ENCODE measurements around the gene CHCHD6. TPM values are rescaled to one million over a fixed set of nuclear protein-coding genes. Genes with fewer than 3 reads are reported as not detected.

The CHCHD6 gene
- total RNA-seq, 1 donor from 2014 or later: 30.2 TPM

- Mint-ChIP-seq H3K27ac (no peak overlapping the region), H3K27me3 (no peaks in the 10 kb centered on the region), H3K36me3 (ENCODE audit: insufficient read depth) (peaks cover 15% of the 10 kb centered on the region), H3K4me3 (ENCODE audit: low read depth) (no peak overlapping the region), H3K4me1 (ENCODE audit: low read depth) (no peaks in the 10 kb centered on the region), H3K9me3 (ENCODE audit: low read depth) (peaks cover 27% of the 10 kb centered on the region)
- no peak for DNase-seq (ENCODE audit: low spot score, unreplicated experiment)
- no peak for TF ChIP-seq CTCF (IDR thresholded peaks at IDR 0.05; ENCODE audit: unreplicated experiment)
These were observed 69.1 kb downstream of the CHCHD6 start for GRCh38 chr3:126773167-126773566.

GRCh38 chr3:126773783-126774182 is 69.7 kb downstream of the CHCHD6 start:
- Mint-ChIP-seq H3K27ac (no peak overlapping the region), H3K27me3 (no peaks in the 10 kb centered on the region), H3K4me1 (ENCODE audit: low read depth) (no peaks in the 10 kb centered on the region), H3K4me3 (ENCODE audit: low read depth) (no peak overlapping the region), H3K9me3 (ENCODE audit: low read depth) (peaks cover 25% of the 10 kb centered on the region), H3K36me3 (ENCODE audit: insufficient read depth) (peaks cover 14% of the 10 kb centered on the region)
- DNase-seq (ENCODE audit: low spot score, unreplicated experiment): no peak
- no peak for TF ChIP-seq CTCF (IDR thresholded peaks at IDR 0.05; ENCODE audit: unreplicated experiment)

GRCh38 chr3:126777366-126777765 is 73.3 kb downstream of the CHCHD6 start:
- no peak overlapping the region for H3K4me3 Mint-ChIP-seq (ENCODE audit: low read depth)
- no peak for DNase-seq (ENCODE audit: low spot score, unreplicated experiment)
- peaks cover 4% of the 10 kb centered on the region for H3K36me3 Mint-ChIP-seq (ENCODE audit: insufficient read depth)
- H3K27ac Mint-ChIP-seq: no peak overlapping the region
- H3K4me1 Mint-ChIP-seq (ENCODE audit: low read depth): peaks cover 3% of the 10 kb centered on the region
- peaks cover 5% of the 10 kb centered on the region for H3K9me3 Mint-ChIP-seq (ENCODE audit: low read depth)
- H3K27me3 Mint-ChIP-seq: no peaks in the 10 kb centered on the region
- TF ChIP-seq CTCF (IDR thresholded peaks at IDR 0.05; ENCODE audit: unreplicated experiment): no peak

- Mint-ChIP-seq H3K27me3 (no peaks in the 10 kb centered on the region), H3K4me3 (ENCODE audit: low read depth) (no peak overlapping the region), H3K36me3 (ENCODE audit: insufficient read depth) (peaks cover 5% of the 10 kb centered on the region), H3K4me1 (ENCODE audit: low read depth) (peaks cover 11% of the 10 kb centered on the region), H3K27ac (no peak overlapping the region), H3K9me3 (ENCODE audit: low read depth) (no peaks in the 10 kb centered on the region)
- no peak for DNase-seq (ENCODE audit: low spot score, unreplicated experiment)
- no peak for TF ChIP-seq CTCF (IDR thresholded peaks at IDR 0.05; ENCODE audit: unreplicated experiment)
These were observed 76.6 kb downstream of the CHCHD6 start for GRCh38 chr3:126780666-126781065.

GRCh38 chr3:126781406-126781805 is 77.4 kb downstream of the CHCHD6 start:
- DNase-seq (ENCODE audit: low spot score, unreplicated experiment): no peak
- Mint-ChIP-seq H3K36me3 (ENCODE audit: insufficient read depth) (peaks cover 5% of the 10 kb centered on the region), H3K4me1 (ENCODE audit: low read depth) (peaks cover 11% of the 10 kb centered on the region), H3K4me3 (ENCODE audit: low read depth) (no peak overlapping the region), H3K27ac (no peak overlapping the region), H3K27me3 (no peaks in the 10 kb centered on the region), H3K9me3 (ENCODE audit: low read depth) (no peaks in the 10 kb centered on the region)
- no peak for TF ChIP-seq CTCF (IDR thresholded peaks at IDR 0.05; ENCODE audit: unreplicated experiment)
